AG08395 (cell line): Measurements from ENCODE around the gene KAZALD1.
A peak's percentile ranks its signal among the peaks of the same experiment; 100 is the strongest.

Experiments used
- DNase-seq: peaks from one replicate; pipeline ENCODE4 v3.0.0; 2012; ENCODE audit warnings: mixed read lengths, low spot score

KAZALD1 gene

DNA sequence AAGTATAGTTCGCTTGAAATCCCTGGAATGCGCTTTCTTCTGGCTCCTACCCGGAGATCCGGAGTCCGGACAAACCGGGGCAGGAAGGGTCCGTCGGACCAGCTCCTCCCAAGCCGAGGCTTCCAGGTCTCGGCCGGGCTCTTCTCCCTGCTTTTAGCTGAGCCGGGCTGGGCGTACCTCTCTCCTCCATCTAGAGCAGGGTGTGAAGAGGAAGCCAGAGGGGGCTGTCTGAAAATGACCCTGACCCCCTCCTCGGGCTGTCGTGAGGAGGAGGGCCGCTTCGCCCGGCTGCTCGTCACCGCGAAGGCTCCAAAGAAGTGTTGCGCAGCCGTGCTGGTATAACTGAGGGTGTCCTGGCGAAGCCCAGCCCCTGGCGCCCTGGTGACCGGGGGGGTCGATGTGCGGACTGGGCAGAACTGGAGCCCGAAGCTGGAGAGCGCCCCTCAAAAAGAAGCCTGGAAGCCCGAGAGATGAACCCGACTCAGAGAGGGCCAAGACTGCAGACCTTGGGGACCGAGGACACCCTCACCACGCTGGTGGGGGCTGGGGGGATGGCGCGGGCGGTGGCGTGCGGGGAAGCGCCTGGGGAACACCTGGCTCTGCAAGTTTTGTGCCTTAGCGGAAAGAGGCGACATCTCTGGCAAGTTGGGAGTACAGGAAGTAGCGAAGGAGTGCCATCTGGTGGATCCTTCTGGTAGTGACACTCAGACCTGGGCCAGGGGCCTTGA lies 5.7 kb downstream of the KAZALD1 start:
- peak; percentile 76 for DNase-seq

DNA sequence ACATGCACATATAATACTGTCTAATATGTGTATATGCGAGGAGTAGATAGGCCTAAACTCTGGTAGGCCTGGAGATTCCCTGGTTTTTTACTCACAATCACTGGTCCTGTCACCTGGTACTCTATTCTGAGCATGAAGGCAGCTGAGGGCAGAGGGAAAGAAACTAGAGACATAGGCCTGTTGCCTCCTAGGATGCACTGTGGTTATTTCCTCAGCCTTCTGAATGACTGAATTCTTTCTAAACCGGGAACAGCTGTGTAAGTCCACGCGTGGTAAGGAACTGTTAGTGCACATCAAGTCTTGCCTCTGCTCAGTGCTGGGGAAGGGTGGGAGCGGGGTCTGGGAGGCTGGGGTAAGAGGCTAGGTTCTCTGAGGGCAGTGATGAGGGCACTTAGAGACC lies 7.7 kb downstream of the KAZALD1 start:
- no peak for DNase-seq

DNA sequence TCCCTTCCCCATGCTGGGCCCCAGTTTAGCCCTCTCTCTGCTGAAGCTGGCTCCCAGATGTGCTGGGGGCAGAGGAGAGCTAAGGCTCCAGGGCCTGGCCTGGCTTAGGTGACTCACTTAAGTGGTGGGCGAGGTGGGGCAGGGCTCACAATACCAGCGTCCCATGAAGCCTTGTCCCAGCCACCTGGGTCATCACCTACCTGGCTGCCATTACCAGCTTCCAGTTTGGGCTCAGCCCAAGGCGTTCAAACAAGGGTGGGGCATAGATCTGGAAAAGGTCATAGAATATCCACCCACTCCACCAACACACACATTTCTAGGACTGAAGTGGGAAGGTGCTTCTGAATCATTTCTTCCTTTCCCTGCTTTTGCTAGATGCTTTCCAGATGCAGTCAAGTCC lies 8.3 kb downstream of the KAZALD1 start:
- no peak for DNase-seq

DNA sequence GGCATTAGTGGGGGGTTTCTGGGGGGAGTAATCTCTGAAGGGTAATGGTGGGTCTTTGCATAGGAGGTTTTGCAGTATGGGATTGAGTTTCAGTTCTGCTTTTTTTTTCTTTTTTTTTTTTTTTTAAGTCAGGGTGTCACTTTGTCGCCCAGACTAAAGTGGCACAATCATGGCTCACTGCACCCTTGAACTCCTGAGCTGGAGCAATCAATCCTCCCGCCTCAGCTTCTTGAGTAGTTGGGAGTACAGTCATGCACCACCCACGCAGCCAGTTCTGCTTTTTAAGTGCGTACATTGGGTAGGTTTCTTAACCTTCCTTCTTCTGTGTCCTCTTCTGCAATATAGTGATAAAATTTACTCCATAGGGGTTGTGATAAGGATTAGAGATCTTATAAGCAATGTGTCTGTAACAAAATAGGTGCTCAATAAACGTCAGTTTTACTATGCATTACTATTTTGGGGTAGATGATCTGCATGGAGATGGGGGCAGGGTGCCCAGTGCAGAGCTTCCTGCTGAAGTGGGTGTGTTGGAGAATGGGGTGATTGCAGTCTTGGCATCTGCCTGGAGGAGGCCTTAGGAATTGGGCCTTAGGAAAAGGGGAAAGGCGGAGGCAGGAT lies 9.6 kb downstream of the KAZALD1 start:
- DNase-seq, result no peak

DNA sequence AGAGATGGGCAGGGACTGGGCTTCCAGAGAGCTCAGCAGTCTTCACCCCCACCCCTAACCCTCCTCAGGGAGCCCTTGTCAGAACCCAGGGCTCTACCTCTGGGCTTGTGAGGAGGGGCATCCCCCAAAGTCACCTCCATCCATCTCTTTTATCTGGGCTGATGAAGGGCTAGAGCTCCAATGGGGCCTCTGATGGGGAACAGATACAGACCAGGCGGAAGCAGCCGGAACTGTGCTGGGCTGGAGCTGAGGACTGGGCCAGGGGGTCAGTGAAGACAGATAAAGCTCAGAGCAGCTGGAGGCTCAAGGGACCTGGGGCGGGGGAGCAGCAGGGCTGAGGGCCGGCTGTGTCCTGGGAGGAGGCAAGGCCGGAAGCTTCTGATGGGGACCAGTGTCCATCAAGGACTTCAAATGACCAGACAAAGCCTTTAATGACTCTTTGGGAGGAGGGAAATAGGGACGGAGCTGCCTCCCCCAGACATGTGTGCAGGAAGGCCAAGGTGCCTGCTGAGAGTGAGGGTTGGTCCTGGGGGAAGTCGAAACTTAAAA lies 10.2 kb downstream of the KAZALD1 start:
- DNase-seq, result no peak

DNA sequence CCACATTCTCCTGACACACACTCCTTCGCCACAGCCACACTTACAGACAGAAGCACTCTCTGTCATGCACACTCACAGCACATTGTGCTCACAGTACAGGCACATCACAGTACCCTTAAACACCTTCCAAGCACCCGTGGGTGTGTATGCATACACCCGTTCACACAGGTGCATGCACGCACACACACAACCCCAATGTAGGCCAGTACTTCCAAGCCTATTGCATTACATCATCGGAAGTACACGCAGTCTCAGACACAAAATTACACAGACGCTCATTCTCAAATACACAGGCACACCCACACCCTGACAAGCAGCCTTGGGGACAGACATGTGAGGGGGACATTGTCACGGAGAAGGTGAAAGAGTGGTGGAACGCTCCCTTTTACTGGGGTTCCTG lies 11.1 kb downstream of the KAZALD1 start:
- DNase-seq, result no peak

DNA sequence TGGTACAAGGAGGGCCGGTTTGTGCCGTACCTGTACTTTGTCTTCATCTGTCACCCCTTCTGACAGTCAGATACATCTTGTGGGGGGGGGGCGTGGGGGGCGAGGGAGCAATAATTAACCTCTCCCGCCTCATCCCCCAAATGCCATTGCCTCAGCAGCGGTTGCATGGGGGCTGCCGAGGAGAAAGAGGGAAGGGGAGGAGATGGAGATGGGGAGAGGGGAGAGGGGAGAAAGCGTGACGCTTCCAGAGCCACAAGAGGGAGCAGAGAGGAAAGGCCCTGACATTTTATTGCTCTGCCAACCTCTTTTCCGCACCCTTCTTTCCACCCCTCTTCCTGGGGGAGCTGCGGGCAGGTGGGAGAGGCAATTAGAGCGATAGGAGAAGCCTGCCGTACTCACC lies 11.8 kb downstream of the KAZALD1 start:
- no peak for DNase-seq

DNA sequence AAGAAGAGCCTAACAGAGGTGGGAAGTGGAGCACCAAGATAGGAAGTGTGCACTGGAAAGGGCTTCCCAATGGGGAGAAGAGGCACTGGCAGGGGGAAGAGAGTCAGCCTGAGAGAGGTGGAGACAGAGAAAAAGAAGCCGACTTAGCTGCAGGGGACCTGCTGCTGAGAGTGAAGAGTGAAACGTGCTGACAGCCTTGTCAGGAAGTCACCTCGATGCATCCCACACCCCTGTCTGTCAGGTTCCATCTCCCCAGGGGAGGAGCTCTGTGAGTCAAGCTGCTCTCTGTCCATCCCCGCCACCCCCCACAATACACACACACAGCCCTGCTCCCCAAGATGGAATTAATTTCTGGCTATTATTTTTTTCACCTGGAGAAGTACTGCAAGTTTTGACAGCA lies 14.0 kb downstream of the KAZALD1 start:
- DNase-seq, result no peak

DNA sequence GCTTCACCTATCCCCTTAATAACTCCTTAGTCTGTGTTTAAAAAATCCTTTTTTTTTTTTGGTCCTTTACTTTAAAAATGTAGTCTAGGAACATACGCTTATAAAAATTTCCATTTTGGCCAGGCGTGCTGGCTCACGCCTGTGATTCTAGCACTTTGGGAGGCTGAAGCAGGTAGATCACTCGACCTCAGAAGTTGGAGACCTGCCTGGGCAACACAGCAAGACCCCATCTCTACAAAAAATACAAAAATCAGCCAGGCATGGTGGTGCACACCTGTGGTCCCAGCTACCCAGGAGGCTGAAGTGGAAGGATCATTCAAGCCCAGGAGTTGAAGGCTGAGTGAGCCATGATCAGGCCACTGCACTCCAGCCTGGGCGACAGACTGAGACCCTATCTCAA lies 14.8 kb downstream of the KAZALD1 start:
- DNase-seq, result no peak

DNA sequence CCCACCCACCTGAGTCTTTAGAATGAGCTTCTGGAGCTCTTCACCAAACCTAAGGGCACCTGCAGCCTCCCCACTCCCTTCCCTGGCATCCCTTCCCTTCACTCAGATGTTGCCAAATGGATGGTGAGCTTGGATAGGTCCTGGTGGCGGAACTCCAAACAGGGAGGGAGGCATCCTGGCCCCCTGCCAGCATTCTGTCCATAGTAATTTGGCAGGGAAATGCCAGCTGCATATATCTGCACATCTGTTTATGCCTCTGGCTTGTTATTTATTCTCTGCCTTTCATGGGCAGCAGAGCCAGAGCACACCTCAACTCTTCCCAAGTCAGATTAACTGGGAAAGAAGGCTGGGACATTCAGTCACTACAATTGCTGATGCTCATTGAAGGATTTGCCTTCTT lies 18.1 kb downstream of the KAZALD1 start:
- DNase-seq, result no peak

DNA sequence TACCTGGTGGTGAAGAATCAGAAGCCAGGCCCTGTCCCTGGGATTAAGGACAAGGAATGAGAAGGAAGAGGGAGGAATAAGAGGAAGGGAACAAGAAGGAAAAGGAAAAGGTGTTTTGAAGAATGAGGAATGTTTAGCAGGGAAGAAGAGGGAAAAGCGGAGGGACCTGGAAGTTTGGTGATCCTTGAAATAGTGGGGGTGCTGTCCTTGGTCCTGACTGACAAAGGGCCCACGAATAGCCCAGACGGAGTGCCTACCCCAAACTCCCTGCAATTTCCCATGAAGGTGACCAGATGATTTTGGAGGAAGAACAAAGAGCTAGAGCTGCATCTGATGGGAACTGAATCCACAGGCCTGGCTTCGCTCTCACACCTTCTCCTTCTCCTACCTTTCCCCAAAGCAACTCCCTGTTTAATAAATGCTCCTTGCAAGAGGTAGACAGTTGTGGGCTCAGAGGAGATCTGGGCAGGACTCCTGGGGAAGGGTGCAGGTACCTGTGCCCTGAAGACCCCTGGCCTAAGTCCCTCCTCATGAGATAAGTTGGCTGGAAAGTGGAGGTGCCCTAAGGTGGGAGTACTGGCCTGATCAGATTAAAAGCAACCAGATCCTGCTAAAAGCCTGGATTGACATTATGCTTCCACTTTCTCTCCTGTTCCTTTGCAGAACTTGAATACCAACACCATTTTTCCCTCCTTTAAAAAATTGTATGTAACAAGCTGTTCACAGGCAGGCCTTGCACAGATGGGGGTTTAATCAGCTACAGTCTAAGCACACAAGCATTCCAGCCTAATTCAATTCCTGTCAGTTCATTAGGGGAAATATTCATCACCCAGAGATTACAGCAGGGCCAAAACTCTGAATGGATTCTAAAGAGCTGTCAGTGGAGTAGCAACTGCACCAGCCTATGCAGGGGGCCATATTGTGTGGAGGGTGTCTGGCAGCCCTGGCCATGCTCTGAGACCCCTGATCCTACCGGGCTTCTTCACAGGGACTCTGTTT lies 19.4 kb downstream of the KAZALD1 start:
- DNase-seq, result peak; percentile 57

DNA sequence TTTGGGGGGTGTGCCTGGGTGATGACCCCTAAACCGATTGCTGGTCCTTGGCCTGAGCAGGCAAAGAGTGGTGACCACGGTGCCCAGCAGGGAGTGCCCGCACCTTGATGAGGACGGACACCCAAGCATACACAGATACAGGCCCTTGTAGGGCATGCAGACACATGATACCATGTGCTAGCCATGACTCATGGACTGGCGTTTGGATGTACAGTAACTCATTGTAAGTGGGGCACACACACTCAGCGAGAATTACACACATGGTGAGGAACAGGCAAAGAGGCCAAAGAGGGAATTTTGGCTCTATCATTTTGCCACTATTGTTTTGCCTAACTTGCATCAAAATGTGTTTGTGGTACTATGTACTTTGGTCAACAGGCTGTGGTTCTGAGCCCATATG lies 24.1 kb downstream of the KAZALD1 start:
- no peak for DNase-seq

DNA sequence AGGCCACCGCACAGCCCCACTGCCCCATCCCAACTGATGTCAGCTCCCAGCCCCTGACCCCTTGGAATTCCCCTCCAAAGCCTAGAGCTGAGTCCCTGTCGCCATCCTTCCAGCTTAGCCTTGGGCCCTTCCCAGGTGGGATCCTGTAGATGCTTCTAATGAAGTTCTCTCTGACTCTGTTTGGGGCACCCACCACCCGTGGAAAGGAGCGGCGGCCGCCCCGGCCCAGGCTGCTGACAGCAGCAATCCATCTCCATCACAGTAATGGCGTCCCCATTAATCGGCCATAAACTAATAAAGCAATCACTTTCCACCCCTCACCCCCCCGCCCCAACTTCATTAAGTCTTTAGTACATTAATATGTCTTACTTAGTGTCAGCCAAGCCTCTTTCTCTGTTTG lies 25.6 kb downstream of the KAZALD1 start:
- DNase-seq, result no peak

DNA sequence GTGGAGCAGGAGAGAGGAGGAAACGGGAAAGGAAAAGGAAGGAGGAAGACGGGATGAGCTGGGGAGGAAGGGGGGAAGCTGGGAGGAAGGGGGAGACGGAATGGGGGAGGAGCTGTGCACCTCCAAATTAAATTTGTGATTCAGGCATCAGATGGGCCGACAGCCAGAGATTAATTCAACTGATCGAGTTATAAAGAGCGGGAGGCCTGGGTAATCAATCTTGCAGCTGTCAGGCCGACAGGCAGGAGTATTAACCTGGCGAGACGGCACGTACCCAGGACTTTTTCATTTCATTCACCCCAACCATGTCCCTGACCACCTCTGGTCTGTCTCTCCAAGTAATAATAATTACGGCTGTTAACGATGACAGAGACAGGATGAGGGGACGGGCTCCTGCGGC lies 26.2 kb downstream of the KAZALD1 start:
- no peak for DNase-seq

DNA sequence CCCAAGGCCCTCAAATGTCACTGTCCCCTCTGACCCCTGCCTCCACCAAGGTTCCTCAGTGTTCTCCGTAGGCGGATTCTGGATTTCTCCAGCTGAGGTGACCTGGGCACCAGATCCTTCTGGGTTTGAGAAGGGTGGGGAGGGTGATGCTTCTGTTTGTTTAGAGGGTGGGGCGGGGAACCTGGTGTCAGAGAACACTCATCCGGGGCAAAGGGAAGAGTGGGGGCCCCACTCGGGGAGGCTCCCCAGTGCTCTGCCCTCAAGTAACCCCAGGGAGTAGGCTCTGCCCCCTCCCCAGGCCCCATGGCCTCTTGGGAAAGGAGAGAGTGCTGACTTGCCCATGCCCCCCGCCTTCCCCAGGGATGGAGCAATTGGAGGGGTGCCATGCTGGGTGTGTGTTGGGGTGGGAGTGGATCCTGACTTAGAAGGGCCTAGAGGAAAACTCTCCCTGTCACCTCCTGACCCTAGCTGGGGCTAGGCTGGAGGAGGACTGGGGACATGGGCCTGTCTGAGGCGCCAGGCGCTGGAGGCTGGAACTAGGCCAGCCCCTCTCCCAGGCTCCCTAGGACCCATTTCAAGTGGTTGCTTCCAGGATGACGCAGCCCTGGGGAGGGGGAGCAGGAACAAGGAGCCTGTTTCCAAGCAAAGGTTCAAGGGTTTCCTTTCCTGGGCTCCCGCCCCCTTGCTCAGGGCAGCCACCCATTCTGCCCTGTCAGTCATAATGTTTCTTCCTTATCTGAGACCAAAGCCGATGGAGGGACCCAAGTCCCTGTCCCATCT lies 27.9 kb downstream of the KAZALD1 start:
- no peak for DNase-seq

DNA sequence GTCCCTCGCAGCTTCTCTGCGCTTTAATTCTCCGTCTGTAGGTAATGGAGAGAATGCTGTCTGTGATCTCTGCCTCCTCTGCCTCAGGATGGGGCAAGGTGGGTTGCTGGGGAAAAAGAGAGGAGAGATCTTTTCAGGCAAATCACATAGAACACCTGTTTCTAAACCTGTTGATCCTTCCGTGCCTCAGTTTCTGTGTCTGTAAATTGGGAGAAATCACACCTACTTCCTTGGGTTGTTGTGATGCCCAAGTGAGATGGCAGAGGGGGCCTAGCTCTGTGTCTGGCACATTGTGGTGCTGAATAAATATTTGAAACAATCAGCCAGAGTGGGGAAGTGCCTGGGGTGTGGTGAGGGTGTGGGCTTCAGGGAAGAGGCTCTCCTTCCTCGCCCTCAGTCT lies 28.8 kb downstream of the KAZALD1 start:
- no peak for DNase-seq

DNA sequence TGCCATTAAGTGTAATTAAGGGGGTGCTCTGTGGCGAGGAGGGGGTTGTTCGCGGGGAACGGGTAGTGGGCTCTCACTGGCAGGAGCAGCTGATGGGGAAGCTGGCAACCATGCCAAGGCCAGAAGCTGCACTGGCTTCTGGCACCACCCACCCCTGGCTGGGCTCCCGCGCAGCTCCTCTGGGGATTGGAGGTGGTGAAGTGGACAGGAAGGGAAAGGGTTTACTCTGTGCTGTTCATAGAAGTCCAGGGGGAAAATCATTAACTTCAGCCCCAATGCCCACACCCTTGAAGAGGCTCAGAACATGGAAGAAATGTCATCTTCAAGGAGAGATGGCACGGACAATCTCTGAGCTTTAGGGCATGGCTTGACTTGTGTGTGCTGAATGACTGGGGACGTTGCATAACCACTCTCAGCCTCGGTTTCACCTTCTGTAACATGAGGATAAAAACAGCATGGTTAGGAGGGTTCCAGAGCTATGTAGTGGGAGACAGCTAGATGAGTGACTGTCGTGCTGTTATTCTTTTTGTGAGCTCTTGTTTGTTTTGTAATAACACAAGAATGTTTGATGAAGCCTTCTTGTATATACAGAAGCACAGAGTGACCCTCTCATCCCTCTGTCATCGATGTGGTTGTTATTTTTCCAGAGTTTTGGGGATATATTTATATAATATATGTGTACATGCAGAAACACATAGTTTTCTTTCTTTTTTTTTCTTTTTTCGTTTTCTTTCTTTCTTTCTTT lies 29.9 kb downstream of the KAZALD1 start:
- no peak for DNase-seq

DNA sequence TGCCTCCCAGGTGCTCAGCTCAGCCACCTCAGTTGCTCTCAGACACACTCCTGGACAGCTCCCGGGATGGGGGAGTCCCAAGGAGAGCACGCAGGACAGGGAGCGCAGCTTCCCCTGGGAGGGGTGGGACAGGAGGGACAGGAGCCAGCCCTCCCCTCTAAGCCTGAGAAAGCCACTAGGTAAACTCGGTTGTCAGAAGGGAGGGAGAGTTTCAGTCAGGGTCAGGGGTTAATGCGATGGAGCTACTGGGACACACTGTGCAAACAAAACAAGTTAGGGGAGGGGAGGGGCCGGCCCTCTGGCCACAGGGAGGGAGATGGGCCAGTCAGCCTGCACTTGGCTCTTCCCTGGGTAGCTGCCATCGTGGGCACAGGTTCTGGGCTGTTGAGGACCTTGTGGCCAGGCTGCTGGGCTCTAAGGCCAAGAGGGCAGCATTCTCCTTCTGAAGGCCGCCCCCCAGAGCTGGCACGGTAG lies 31.1 kb downstream of the KAZALD1 start:
- DNase-seq, result no peak

DNA sequence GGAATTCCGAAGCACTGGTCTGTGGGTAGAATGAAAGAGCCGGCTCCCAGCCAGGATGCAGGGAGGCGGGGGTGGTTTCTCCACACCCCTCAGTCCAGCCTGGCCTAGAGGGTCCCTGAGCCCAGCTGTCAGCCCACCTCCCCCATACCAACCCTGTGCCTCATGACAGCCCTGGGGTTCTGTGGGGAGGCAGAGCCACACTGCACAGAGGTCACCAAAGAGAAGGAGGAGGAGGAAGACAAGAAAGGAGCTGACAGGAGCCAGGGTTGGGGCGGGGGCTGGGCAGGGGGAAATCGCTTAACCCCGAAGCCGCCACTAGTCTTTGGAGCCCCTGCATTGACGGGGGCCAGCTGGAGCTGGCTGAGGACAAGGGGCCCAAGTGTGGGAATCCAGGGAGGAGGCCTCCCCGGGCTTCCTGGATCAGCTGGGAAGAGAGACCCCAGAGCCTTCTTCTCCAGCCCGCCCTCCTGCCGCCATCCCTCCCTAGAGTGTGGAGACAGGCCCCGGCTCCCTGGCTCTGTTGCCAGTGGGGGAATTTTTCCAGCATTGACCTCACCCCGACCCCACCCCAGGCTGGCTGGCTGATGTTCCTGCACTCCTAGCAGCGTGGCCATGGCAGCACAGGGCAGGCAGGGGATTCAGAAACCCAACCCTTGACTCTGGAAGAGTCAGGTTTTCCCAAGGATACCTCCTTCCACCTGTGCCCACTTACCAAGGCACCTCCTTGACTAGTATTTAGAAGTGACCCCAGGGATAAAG lies 32.5 kb downstream of the KAZALD1 start:
- DNase-seq, result no peak

DNA sequence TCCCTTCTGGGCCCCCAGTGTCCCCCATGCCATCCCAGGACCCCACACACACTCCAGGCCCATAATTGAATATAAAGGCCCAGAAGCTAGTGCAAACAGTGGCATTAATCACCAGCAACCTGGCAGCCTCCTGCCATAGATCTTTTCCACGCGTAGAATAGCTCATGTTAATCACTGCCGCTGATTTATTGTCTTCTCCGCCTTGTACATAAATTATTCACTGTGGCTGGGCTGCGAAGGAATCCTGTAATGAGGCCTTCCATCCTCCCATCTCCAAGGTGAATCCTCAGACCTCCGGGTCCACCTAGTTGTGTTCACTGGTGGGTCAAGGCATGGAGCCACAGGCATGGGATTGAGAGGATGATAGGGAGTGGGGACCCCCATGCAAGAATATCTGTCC lies 33.2 kb downstream of the KAZALD1 start:
- no peak for DNase-seq
